GM21381 (cell line): ENCODE measurements around the gene GFY.

Experiments
- ATAC-seq: cut with Tn5 transposase; IDR thresholded peaks from one replicate; pipeline ENCODE4 v1.9.1; 2021; ENCODE audit warnings: mild to moderate bottlenecking, moderate library complexity; ENCODE audit not compliant: unreplicated experiment

GFY gene

GRCh38 chr19:49425178-49425577 lies at the start of gene GFY:
TSS of gene GFY (plus strand) at chr19:49425388. CDS start at chr19:49426431, 1,043 bp downstream.
- no peak for ATAC-seq

- ATAC-seq: no peak
Measured at GRCh38 chr19:49378512-49378911, 46.7 kb upstream of the GFY start.

GRCh38 chr19:49380391-49380790 lies 44.8 kb upstream of the GFY start:
- no peak for ATAC-seq

- no peak for ATAC-seq
Measured at GRCh38 chr19:49382639-49383038, 42.5 kb upstream of the GFY start.

GRCh38 chr19:49383599-49383998 lies 41.6 kb upstream of the GFY start:
- no peak for ATAC-seq

- ATAC-seq: peak; percentile 69
Measured at GRCh38 chr19:49387936-49388372, 37.2 kb upstream of the GFY start, which contains the start of gene KASH5. TSS of gene KASH5 (plus strand) at chr19:49388249. CDS start at chr19:49390884, 2,635 bp downstream.

- no peak for ATAC-seq
Measured at GRCh38 chr19:49389406-49389805, 35.8 kb upstream of the GFY start.

- ATAC-seq: no peak
Measured at GRCh38 chr19:49390131-49390928, 34.9 kb upstream of the GFY start.

- ATAC-seq: no peak
Measured at GRCh38 chr19:49390929-49391359, 34.2 kb upstream of the GFY start.

GRCh38 chr19:49391581-49392399 lies 33.4 kb upstream of the GFY start:
- no peak for ATAC-seq

- no peak for ATAC-seq
Measured at GRCh38 chr19:49393881-49394280, 31.3 kb upstream of the GFY start.

- ATAC-seq: no peak
Measured at GRCh38 chr19:49395581-49396407, 29.4 kb upstream of the GFY start.

- ATAC-seq: no peak
Measured at GRCh38 chr19:49396738-49397505, 28.3 kb upstream of the GFY start.

- no peak for ATAC-seq
Measured at GRCh38 chr19:49398001-49398615, 27.1 kb upstream of the GFY start.

- no peak for ATAC-seq
Measured at GRCh38 chr19:49398931-49399330, 26.3 kb upstream of the GFY start.

- ATAC-seq: no peak
Measured at GRCh38 chr19:49400029-49400428, 25.2 kb upstream of the GFY start.

GRCh38 chr19:49403404-49404187 lies 21.6 kb upstream of the GFY start:
- ATAC-seq: no peak

- no peak for ATAC-seq
Measured at GRCh38 chr19:49407079-49407478, 18.1 kb upstream of the GFY start.

- ATAC-seq: no peak
Measured at GRCh38 chr19:49407482-49408015, 17.6 kb upstream of the GFY start.
